ENCODE data around the gene TTYH1.
A peak's percentile ranks its signal among the peaks of the same experiment; 100 is the strongest.
"Not testable (repeated sequence)": the region's sequence is repeated elsewhere in the genome, so short reads cannot be mapped to it uniquely, and the experiment has no call there.

TTYH1 gene

DNA sequence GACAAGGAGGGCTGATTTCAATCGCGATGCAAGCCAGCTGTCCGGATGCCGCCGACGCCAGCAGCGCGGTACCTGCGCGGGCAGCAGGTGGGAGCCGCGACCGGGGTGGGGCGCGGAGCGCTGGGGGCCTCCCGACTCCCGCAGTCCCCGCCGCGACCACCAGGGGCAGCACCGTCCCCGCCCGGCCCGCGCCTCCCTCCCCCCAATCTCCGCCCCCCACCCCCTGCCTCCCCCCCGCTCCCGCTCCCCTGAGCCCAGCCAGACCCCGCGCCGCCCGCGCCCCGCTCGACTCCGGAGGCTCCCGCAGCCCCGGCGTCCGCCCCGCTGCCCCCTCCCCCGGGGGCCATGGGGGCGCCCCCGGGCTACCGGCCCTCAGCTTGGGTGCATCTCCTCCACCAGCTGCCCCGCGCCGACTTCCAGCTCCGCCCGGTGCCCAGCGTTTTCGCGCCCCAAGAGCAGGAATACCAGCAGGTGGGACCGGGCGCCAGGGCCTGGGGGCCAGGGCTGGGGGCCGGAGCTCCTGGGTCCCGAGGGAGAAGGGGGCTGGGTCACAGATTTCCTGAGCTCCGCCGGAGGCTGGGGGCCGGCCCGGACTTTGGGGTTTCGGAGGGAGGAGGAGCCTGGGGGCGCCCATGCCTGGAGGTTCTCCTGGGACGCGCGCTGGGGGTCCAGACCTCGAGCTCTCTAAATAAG is at the start of gene TTYH1:
TSS of gene TTYH1 (plus strand) at position 257 of the 693 bp plus-strand sequence. CDS start at position 346, 89 bp downstream.
- no peak for DNase-seq (ENCODE audit: low spot score)

DNA sequence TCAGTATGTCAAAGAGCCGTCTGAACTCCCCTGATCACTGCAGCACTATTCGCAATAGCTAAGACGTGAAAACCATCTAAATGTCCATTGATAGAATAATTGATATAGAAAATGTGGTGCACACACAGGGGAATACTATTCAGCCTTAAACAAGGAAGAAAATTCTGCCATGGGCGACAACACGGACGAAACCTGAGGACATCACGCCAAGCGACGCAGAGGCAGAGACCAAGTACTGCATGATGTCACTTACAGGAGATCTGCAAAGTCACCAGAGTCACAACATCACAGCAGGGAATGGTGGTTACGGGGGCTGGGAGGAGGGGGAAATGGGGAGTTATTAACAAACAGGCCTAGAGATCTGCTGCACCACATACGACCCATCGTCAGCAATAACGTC is 49.5 kb upstream of the TTYH1 start:
- not testable (repeated sequence) for DNase-seq (ENCODE audit: low spot score)

DNA sequence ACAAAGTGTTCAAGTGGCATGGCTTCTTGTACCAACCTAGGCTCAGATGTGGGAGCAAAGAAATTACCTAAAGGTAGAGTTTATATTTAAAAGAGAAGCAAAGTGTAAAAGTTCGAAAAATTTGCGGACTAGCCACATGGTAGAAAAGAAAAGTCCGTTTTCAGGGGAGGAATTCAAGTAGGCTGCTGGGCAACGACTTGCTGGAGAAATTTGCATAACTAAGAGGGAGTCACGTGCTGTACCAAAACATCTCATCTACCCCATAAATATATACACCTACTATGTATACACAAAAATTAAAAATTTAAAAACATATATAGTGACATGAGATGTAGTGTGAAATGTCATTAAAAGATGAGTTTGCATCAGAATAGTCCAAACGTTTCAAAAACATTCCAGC is 48.5 kb upstream of the TTYH1 start:
- no peak for DNase-seq (ENCODE audit: low spot score)

DNA sequence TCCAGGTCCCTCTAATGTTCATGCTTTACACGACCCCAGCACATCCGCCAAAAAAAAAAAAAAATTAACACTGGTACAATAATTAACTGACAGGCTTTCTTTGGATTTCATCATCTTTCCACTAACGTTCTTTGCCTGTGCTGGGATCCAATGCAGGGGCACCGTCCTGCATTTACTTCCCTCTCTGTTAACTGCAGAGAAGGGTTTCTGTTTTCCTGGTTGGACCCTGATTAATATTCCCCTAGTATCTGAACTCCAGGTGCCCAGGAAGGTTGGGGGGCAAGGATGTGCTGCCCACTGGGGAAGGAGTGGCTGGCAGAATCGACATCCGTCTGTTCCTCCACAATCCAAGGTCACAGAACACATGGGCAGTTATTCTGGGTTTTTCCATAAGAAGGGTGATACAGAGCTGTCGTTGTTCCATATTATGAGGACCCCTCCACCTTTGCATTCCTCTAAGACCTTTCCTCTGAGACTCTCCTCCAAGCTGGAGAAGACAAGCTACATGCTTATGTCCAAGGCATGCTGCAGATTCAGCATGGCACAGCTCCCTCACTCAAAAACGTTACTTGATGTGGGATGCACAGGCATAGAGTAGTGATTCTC is 46.1 kb upstream of the TTYH1 start:
- no peak for DNase-seq (ENCODE audit: low spot score)

DNA sequence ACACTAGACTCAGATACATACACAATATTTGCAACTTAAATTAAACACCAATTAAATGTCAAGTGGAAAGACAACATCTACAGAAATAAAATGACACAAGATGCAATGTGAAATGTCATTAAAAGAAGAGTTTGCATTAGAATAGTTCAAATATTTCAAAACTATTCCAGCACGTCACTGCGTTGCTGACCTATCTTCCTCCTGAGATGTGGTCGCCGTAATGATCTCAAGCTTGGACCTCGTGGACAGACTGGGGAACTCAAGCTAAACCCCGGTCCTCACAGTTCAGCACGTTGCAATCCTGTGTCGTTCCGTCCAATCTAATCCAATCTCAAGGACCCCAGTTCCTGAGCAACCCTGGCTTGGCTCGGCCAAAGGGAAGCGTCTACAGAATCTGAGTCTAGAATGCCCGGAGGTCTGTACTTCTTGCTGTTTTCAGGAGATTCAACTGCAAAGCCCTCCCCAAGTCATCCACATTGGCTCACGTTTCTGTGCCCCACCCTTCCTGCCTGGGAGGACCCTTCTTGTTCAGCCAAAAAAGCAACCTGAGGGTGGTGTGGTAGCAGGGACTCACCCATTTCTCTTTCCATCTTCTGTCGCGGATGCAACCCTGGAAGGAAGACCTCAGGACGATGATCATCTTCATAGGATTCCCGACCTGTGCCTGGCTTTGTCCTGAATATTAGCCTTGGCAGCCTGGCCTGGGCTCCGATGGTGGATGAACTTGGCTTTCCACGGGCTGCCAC is 45.4 kb upstream of the TTYH1 start:
- not testable (repeated sequence) for DNase-seq (ENCODE audit: low spot score)

DNA sequence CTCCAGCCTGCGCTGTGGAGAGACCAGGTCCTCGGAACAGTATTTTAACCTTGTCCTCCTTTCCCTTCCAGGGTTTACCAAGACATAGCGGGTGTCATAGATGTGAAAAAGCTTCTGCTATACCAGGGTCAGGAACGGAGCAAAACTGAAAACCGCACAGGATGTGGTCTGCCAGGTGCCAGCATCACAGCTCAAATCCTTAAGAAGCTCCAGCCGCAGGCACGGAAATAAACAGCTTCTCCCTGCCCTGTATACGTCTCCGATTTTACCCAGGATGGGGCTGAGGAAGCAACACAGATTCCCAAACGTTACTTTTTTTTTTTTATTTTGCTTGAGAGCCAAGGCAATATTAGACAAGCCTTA is 44.8 kb upstream of the TTYH1 start:
- DNase-seq (ENCODE audit: low spot score), result not testable (repeated sequence)

DNA sequence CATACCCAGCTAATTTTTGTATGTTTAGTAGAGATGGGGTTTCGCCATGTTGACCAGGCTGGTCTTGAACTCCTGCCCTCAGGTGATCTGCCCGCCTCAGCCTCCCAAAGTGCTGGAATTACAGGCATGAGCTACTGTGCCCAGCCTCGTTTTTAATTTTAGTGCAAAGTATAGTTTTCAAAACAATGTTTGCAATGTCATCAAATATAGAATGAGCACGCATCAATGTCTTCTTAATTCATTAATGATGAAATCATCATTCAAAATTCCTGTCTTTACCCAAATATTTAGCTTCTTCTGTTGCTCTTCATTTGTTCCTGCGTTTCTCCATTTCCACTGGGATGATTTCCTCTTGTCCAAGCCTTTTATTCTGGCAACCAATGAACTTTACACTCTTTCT is 43.8 kb upstream of the TTYH1 start:
- not testable (repeated sequence) for DNase-seq (ENCODE audit: low spot score)

DNA sequence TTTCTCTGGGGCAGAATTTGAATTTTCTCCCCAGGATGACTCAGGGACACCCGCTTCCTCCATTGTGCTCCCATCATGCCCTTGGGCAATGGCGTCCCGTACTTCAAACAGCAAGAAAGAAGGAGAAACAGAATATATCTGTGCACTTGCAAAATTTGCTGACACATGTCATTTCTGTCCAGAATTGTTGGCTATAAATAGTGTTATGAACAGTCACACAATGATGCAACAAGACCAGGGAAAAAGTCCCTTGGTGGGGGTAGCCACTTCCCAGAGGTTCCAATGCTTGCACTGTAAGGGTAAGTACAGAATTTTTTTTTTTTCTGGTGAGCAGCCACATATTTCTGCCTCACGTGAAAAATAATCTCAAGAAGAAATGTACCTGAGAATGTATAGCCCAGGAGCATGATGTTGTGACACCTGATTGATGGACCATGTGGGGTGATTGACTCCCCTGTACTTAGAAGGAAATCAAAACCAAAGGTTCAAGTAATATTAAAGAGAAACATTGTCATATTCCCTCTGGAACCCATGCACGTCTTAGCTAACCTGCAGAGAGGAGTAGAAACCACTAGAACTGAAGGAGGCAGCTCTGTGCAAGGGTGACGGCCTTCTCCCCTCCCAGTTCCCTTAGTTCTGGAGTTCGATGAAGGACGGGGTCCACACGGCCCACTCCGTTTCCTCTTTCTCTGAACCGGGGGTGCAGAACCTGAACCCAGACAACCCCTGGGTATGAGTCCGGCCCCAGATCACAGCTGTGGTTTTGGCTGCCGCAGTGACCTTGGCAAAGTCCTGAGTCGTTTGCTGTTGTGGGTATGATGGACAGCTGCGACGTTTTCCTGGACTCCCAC is 41.3 kb upstream of the TTYH1 start:
- DNase-seq (ENCODE audit: low spot score), result no peak

DNA sequence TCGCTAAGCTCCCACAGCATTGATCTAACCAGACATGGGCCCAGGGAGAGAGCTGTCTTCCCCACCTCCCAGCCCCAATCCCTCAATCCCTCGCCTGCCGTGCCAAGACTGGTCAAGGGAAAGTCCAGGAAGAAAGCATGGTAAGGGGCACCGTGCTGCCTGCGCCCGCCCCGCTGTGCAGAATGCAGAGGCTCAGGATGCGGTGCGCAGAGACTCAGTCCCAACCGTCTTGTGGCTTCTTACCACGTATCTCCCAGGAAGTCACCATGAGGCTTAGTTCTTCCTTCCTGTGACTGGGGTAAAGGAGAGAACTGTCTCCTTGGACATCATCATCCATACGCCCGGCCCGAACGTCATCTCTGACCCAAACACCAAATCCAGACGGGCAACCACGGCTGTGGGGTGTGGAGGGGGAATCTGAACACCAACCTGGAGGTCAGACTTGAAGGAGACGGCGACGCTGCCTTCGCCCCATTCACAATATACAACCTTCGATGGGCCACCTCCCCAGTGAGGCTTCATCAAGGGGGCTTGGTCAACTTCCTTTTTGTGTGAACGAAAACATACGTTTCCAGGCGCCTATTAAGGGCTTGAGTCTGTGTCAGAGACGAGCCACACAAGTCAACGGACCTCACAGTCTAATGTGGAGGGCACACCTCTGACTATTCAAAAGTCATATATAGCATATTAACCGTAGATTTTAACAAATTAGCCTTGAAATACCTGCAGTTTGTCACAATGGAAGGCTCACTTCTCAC is 39.9 kb upstream of the TTYH1 start:
- not testable (repeated sequence) for DNase-seq (ENCODE audit: low spot score)

DNA sequence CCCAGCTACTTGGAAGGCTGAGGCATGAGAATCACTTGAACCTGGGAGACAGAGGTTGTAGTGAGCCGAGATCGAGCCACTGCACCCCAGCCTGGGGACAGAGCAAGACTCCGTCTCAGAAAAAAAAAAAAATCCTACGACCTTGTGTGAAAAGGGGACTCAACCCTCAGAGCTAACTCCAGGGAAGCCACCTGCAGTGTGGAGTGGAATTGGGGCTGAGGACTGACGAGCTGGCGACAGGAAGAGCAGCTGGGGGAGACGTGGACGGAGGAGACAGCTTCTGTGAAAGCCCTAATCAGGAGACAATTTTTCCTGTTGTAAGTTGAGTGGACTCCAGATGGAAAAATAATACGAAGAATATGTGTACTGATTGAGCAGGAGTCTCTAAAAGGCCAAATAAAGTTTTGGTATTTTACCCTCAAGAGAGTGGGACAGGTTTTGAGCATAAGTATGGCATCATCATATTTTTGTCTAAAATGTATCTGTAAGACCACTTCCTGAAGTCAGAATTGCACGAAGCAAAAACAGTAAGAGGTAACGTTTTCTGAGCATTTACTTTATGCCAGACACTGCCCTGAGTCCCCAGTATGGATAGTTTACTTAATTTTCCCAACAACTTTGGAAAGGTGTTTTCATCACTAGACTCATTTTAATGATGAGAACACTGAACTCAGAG is 38.5 kb upstream of the TTYH1 start:
- DNase-seq (ENCODE audit: low spot score), result no peak

DNA sequence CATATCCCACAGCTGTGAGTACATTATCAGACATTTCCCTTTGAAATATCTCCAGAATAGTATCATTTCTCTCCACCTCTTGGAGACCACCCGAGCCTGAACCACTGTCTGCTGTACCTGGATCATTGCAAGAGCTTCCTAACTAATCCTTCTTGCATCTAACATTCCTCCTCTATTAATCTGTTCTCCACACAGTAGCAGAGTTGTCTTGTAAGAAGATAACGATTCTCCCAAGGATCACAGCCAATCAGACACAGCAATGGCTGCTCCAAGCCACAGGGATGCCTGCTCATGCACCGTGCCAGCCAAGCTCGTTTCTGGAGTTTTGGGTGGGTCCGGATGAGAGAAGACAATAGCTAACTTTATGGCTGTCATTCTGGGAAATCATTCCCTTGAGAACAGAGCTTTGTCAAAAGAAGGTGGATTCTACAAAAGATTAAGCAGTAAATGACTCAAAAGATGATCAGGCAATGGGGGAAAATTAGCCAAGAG is 36.0 kb upstream of the TTYH1 start:
- no peak for DNase-seq (ENCODE audit: low spot score)

DNA sequence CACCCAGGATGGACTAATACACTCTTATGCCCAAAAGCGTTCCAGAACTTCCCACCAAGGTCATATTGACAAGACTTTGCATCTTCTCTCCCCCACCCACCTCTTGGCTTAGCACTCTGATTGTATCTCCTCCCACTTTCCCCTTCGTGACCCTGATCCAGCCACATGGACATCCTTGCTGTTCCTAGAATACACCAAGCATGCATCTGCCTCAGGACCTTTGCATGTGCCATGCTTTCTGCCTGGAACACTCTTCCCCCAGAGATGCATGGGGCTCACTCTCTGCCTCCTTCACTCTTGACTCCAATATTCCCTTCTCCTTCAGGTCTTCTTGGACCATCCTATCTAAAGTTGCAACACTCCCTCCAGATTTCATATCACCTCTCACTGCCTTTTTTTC is 34.4 kb upstream of the TTYH1 start:
- DNase-seq (ENCODE audit: low spot score), result no peak

DNA sequence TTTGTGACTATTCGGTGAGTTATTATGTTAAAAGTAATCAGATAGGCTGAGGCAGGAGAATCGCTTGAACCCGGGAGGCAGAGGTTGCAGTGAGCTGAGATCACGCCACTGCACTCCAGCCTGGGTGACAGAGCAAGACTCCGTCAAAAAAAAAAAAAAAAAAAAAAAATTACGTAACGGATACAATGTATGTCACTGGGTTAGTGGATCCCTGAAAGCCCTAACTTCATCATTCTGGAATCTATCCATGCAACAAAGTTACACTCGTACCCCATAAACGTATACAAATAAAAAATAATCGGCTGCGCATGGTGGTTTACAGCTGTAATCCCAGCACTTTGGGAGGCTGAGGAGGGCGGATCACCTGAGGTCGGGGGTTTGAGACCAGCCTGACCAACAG is 33.2 kb upstream of the TTYH1 start:
- DNase-seq (ENCODE audit: low spot score), result not testable (repeated sequence)

DNA sequence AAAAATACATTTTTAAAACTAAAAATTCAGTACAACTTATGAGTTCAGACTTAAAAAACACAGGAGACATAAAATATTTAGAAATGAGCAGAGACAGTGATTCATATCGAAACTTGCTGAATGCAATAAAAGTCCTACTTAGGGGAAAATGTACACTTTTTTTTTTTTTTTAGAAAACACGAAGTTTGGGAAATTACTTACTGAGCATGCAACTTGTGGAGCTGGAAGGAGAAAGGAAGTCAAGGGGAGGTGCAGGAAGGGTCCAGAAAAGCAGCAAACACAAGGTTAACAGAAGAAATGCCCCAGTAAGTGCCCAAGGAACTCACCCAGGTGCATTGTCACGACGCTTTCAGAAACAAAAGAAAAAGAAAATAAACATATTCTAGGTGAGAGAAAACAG is 31.9 kb upstream of the TTYH1 start:
- DNase-seq (ENCODE audit: low spot score), result no peak

DNA sequence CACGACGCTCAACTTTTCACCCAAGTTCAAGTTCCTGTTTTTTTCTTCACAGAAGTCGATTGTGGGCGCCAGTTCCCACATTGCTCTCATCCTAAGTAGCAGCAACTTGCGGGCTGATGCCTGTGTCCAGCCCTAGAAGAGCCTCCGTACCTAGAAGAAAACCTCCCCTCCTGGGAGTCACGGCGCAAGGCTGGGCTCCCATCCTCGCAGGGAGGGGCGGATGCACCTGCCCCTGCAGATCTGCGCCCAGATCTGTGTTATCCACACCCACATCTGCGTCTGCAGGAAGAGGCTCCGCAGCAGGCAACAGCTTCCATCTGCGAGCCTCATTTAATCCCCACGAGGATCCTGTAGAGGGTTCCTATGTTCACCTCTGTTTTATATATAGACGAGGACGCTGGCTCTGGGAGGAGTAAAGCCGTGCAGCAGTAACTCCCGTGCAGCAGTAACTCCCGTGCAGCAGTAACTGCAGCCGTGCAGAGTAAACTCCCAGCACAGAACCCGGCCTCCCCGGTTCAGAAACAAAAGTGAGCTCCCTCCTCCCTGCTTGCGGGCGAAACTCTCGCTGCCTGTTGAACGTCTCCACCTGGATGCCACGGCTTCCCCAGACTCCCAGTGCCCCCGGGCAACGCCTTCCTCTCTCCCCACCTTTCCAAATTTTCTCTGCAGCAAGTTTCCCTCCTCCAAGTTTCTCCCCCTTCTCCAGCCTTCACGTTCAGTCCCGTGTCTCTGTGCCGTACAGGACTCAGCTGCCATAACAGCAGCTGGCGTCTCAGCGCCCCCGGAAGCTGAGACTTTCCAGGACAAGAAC is 27.1 kb upstream of the TTYH1 start:
- no peak for DNase-seq (ENCODE audit: low spot score)

DNA sequence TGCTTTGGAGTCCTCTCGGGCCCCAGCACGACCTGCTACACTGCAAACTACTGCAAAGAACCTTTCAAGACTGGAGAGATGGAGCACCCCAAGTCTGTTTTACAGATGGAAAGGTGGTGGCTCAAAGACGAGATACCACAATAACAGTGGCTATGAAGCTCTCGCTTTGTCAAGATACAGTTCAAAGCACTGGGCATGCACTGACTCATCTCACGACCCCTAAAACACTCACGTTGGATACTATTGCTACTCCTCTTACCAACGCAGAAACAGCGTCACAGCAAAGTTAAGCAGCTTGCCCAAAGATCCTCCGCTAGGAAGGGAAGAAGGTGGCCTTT is 26.5 kb upstream of the TTYH1 start:
- DNase-seq (ENCODE audit: low spot score), result no peak

DNA sequence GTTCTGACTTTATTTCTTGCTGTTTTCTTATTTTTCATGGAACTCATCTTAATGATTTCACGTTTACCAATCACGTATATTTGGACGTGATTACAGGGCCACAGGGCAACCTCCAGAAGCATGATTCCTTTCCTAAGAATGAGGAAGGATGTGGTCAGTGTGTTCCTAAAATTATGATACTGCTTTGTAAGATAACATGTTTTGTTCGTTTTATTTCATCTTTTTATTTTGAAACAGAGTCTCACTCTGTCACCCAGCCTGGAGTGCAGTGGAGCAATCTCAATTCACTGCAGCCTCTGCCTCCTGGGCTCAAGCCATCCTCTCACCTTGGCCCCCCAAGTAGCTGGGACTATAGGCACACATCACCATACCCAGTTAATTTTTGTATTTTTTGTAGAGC is 25.7 kb upstream of the TTYH1 start:
- no peak for DNase-seq (ENCODE audit: low spot score)

DNA sequence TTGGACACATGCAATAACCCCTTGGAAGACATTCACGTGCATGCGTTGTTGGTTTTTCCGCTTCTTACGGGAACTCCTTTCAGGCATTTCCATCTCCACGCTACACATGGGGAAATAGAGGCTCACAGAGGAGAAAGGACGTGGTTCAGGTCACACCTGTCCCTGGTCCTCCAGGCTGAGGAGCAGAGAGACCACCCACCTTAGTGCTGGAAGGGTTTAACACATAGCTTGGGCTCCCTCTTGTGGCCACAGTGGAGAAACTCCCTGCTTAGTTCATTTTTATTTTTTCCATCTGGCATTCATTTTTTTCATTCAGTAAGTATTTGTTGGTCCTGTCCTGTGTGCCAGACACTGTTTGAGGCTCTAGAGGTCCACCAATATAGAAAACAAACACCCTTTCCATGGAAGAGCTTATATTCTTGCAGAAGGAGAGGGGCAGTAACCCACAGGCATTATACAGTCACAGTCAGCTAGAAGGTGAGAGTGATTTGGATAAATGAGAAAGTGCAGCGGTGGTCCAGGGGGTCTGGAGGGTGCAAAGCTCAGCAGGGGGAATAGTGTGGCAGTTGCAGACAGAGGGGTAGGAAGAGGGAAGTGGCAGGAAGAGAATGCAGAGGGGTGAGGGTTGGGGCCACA is 24.2 kb upstream of the TTYH1 start:
- DNase-seq (ENCODE audit: low spot score), result peak; percentile 30

DNA sequence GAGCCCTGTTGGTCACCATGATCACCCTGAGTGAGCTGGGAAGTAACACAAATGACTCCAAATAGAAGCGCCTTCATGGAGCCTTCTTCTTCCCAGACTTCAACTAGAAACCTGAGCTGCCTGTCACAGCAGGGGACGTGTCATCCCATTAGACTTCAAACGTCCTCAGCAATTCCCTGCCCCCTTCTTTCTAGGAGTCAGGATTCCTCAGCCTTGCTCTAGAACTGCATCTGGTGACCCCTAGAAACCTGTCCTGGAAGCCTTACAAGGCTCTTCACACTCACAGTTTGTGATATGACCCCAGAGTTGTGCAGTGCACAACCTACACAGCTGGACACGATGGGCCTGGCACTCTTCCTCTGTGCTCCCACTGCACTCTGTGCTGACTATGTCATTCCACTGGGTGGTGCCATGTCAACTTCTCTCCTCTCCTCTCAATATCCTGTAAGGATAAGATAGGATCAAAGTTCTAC is 23.6 kb upstream of the TTYH1 start:
- no peak for DNase-seq (ENCODE audit: low spot score)

DNA sequence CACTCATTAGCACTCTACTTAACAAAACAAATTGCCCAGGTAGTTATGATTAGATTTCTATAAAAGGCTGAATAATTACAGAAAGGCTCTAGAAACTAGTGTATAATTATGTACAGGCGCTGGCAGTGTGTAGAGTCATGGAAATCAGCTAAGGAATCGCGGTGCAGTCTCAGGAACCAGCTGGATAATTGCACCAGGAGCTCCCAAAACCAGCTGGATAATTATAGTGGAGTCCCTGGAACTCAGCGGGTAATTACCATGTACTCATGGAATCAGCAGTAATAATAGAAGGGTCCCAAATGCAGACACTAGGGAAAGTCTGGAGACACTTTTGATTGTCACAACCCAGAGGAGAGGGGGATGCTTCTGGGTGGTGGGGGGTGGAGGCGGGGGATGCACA is 23.2 kb upstream of the TTYH1 start:
- DNase-seq (ENCODE audit: low spot score), result no peak

Data from hematopoietic multipotent progenitor cell treated with erythropoietin and hydrocortisone succinate and interleukin-3 and kit ligand, for 17 days (in vitro differentiated cells).